ENCODE results near the gene DYRK1B.

DYRK1B gene

DNA sequence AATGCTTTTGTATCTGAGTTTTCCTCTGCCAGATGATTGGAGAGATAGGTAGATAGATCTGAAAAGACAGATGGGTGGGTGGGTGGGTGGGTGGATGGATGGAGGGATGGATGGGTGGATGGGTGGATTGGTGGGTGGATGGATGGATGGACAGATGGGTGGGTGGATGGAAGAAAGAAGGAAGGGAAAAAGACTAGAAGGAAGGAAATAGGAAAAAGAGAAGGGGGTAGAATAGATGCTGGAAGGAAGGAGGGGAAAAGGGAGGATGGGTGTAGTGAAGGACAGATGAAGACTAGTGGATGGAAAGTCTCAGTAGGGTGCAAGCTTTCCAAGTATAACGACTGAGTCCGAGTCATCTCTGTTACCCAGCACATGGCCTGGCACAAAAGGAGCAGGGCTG is 31.2 kb upstream of the DYRK1B start:
- TF ChIP-seq, protein P1, sequence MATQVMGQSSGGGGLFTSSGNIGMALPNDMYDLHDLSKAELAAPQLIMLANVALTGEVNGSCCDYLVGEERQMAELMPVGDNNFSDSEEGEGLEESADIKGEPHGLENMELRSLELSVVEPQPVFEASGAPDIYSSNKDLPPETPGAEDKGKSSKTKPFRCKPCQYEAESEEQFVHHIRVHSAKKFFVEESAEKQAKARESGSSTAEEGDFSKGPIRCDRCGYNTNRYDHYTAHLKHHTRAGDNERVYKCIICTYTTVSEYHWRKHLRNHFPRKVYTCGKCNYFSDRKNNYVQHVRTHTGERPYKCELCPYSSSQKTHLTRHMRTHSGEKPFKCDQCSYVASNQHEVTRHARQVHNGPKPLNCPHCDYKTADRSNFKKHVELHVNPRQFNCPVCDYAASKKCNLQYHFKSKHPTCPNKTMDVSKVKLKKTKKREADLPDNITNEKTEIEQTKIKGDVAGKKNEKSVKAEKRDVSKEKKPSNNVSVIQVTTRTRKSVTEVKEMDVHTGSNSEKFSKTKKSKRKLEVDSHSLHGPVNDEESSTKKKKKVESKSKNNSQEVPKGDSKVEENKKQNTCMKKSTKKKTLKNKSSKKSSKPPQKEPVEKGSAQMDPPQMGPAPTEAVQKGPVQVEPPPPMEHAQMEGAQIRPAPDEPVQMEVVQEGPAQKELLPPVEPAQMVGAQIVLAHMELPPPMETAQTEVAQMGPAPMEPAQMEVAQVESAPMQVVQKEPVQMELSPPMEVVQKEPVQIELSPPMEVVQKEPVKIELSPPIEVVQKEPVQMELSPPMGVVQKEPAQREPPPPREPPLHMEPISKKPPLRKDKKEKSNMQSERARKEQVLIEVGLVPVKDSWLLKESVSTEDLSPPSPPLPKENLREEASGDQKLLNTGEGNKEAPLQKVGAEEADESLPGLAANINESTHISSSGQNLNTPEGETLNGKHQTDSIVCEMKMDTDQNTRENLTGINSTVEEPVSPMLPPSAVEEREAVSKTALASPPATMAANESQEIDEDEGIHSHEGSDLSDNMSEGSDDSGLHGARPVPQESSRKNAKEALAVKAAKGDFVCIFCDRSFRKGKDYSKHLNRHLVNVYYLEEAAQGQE (IDR thresholded peaks at IDR 0.05; ENCODE audit: insufficient read depth in 1 of 2, low read depth in 2 of 2, low read length in 2 of 2), result no peak
- TF ChIP-seq SIN3A (IDR thresholded peaks at IDR 0.05; ENCODE audit: borderline replicate concordance, insufficient read depth, low read length), result no peak
- TF ChIP-seq POLR2AphosphoS5 (IDR thresholded peaks at IDR 0.05; ENCODE audit: low read depth, low read length), result no peak
- TF ChIP-seq FOXP2 (optimal IDR thresholded peaks at IDR 0.05; ENCODE audit: borderline replicate concordance, extremely low read depth, extremely low read length, insufficient read depth), result no peak
- TF ChIP-seq TAF1 (IDR thresholded peaks at IDR 0.05; ENCODE audit: borderline replicate concordance, insufficient read depth, low read length), result no peak

GRCh38 chr19:39864118-39864517 is 30.2 kb upstream of the DYRK1B start:
- TF ChIP-seq POLR2AphosphoS5 (IDR thresholded peaks at IDR 0.05; ENCODE audit: low read depth, low read length) (no peak), SIN3A (IDR thresholded peaks at IDR 0.05; ENCODE audit: borderline replicate concordance, insufficient read depth, low read length) (no peak), TAF1 (IDR thresholded peaks at IDR 0.05; ENCODE audit: borderline replicate concordance, insufficient read depth, low read length) (no peak), FOXP2 (optimal IDR thresholded peaks at IDR 0.05; ENCODE audit: borderline replicate concordance, extremely low read depth, extremely low read length, insufficient read depth) (no peak)
- TF ChIP-seq, protein P1 (IDR thresholded peaks at IDR 0.05; ENCODE audit: insufficient read depth in 1 of 2, low read depth in 2 of 2, low read length in 2 of 2), result no peak

DNA sequence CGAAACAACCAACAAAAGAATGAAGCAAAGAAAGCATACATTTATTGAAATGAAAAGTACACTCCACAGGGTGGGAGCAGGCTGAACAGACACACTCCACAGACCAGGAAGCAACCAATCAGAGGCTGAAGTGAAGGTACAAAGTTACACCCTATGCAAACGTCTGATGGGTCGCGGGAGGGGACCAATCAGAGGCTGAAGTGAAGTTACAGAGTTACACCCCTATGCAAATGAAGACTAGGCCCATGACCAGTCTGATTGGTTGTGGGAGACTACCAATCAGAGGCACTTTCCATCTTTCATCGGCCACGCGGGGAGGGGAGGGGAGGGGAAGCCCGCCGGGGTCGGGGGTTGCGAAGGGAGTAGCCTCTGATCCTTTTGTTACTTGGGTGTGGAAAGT is 24.6 kb upstream of the DYRK1B start:
- TF ChIP-seq SIN3A (IDR thresholded peaks at IDR 0.05; ENCODE audit: borderline replicate concordance, insufficient read depth, low read length), result no peak
- TF ChIP-seq, protein P1 (IDR thresholded peaks at IDR 0.05; ENCODE audit: insufficient read depth in 1 of 2, low read depth in 2 of 2, low read length in 2 of 2), result no peak
- TF ChIP-seq FOXP2 (optimal IDR thresholded peaks at IDR 0.05; ENCODE audit: borderline replicate concordance, extremely low read depth, extremely low read length, insufficient read depth), result no peak
- no peak for TF ChIP-seq POLR2AphosphoS5 (IDR thresholded peaks at IDR 0.05; ENCODE audit: low read depth, low read length)
- TF ChIP-seq TAF1 (IDR thresholded peaks at IDR 0.05; ENCODE audit: borderline replicate concordance, insufficient read depth, low read length), result no peak

DNA sequence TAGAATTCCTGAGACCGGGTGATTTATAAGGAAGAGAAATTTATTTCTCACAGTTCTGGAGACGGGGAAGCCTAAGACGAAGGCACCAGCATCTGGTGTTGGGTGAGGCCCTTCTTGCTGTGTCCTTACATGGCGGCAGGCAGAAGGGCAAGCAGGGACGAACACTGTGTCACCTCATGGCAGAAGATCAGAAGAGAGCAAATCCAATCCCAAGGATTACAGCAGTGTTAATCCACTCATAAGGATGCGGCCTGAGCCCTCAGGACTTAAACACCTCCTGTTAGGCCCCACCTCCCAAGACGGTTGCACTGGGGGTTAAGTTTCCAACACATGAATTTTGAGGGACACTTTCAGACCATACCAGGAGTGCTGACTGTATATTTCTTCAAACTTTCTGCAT is 18.9 kb upstream of the DYRK1B start:
- TF ChIP-seq SIN3A (IDR thresholded peaks at IDR 0.05; ENCODE audit: borderline replicate concordance, insufficient read depth, low read length), result no peak
- no peak for TF ChIP-seq FOXP2 (optimal IDR thresholded peaks at IDR 0.05; ENCODE audit: borderline replicate concordance, extremely low read depth, extremely low read length, insufficient read depth)
- no peak for TF ChIP-seq POLR2AphosphoS5 (IDR thresholded peaks at IDR 0.05; ENCODE audit: low read depth, low read length)
- TF ChIP-seq, protein P1 (IDR thresholded peaks at IDR 0.05; ENCODE audit: insufficient read depth in 1 of 2, low read depth in 2 of 2, low read length in 2 of 2), result no peak
- TF ChIP-seq TAF1 (IDR thresholded peaks at IDR 0.05; ENCODE audit: borderline replicate concordance, insufficient read depth, low read length), result no peak

GRCh38 chr19:39850892-39851291 is 16.9 kb upstream of the DYRK1B start:
- no peak for TF ChIP-seq TAF1 (IDR thresholded peaks at IDR 0.05; ENCODE audit: borderline replicate concordance, insufficient read depth, low read length)
- no peak for TF ChIP-seq FOXP2 (optimal IDR thresholded peaks at IDR 0.05; ENCODE audit: borderline replicate concordance, extremely low read depth, extremely low read length, insufficient read depth)
- no peak for TF ChIP-seq POLR2AphosphoS5 (IDR thresholded peaks at IDR 0.05; ENCODE audit: low read depth, low read length)
- no peak for TF ChIP-seq SIN3A (IDR thresholded peaks at IDR 0.05; ENCODE audit: borderline replicate concordance, insufficient read depth, low read length)
- TF ChIP-seq, protein P1 (IDR thresholded peaks at IDR 0.05; ENCODE audit: insufficient read depth in 1 of 2, low read depth in 2 of 2, low read length in 2 of 2), result no peak
